IMR-90 (cell line): Measurements from ENCODE around the gene HRH4. TPM values are rescaled to one million over a fixed set of nuclear protein-coding genes. Genes with fewer than 3 reads are reported as not detected.

ENCODE experiments used
- ATAC-seq: fragments of 200-7000 bp; cut with Tn5 transposase; 2 replicates; pipeline ENCODE4 v1.9.1; 2020; ENCODE audit warnings: low read depth, mild to moderate bottlenecking, moderate library complexity
- BruUV-seq: library from RNA; stranded (reverse); fragments of 400-500 nt; replicated peaks from 2 replicates; lab custom pipeline; 2021; lab: Mats Ljungman, UMichigan
- CTCF ChIA-PET: fragments of 300-600 bp; formaldehyde crosslinking; extraction: SDS; loops from one replicate; lab custom pipeline; 2021; ENCODE audit warnings: antibody characterized with exemption; lab: Yijun Ruan, JAX
- POLR2A ChIA-PET: fragments of 300-600 bp; sonication (Branson Sonifier 250); formaldehyde crosslinking; loops from one replicate; lab custom pipeline; 2022; ENCODE audit warnings: antibody characterized with exemption; ENCODE audit not compliant: unreplicated experiment; lab: Charles Lee
- DNase-seq: peaks from one replicate; pipeline ENCODE4 v3.0.0; 2013
- H2AFZ ChIP-seq: replicated peaks from 2 replicates; pipeline ENCODE3; 2013; ENCODE audit warnings: low read length, mild to moderate bottlenecking; ENCODE audit not compliant: poor library complexity
- H2AK5ac ChIP-seq: 2 replicates; pipeline ENCODE4 v1.6.1; 2013; ENCODE audit warnings: low read depth, low read length, inconsistent platforms
- H2AK9ac ChIP-seq: replicated peaks from 2 replicates; pipeline ENCODE3; 2013; ENCODE audit warnings: mild to moderate bottlenecking, low read depth, low read length, moderate library complexity; ENCODE audit not compliant: poor library complexity
- H2BK120ac ChIP-seq: 2 replicates; pipeline ENCODE4 v1.6.1; 2013; ENCODE audit warnings: low read depth, low read length, inconsistent platforms
- H2BK15ac ChIP-seq: 3 replicates; pipeline ENCODE4 v1.6.1; 2013; ENCODE audit warnings: low read depth, low read length, inconsistent platforms
- H2BK20ac ChIP-seq: 2 replicates; pipeline ENCODE4 v1.6.1; 2013; ENCODE audit warnings: low read depth, mild to moderate bottlenecking, inconsistent platforms, low read length, moderate library complexity
- H2BK5ac ChIP-seq: 2 replicates; pipeline ENCODE4 v1.6.1; 2013; ENCODE audit warnings: mild to moderate bottlenecking, low read depth, low read length, inconsistent platforms; ENCODE audit not compliant: poor library complexity, severe bottlenecking
- H3K14ac ChIP-seq: replicated peaks from 2 replicates; pipeline ENCODE4 v1.6.1; 2013; ENCODE audit warnings: low read depth, low read length, inconsistent platforms
- H3K18ac ChIP-seq: 2 replicates; pipeline ENCODE4 v1.6.1; 2013; ENCODE audit warnings: low read depth, low read length, control low read depth
- H3K23ac ChIP-seq: 2 replicates; pipeline ENCODE4 v1.6.1; 2013; ENCODE audit warnings: low read depth, low read length, inconsistent platforms
- H3K27ac ChIP-seq: 2 replicates; pipeline ENCODE4 v1.5.1; 2013; ENCODE audit warnings: mild to moderate bottlenecking, control low read depth, low read length; ENCODE audit not compliant: insufficient read depth
- H3K27me3 ChIP-seq: 2 replicates; pipeline ENCODE4 v1.6.1; 2013; ENCODE audit warnings: low read length; ENCODE audit not compliant: control insufficient read depth, insufficient read depth
- H3K36me3 ChIP-seq: 2 replicates; pipeline ENCODE4 v1.6.1; 2013; ENCODE audit warnings: low read length, mixed read lengths; ENCODE audit not compliant: control insufficient read depth, insufficient read depth
- H3K4ac ChIP-seq: 2 replicates; pipeline ENCODE4 v1.6.1; 2013; ENCODE audit warnings: low read depth, low read length, inconsistent platforms
- H3K4me1 ChIP-seq: 2 replicates; pipeline ENCODE4 v1.6.1; 2013; ENCODE audit warnings: low read length, mixed read lengths; ENCODE audit not compliant: control insufficient read depth, insufficient read depth
- H3K4me2 ChIP-seq: 2 replicates; pipeline ENCODE4 v1.6.1; 2013; ENCODE audit warnings: low read depth, mild to moderate bottlenecking, control low read depth, low read length, moderate library complexity
- H3K4me3 ChIP-seq: 2 replicates; pipeline ENCODE4 v1.5.1; 2013; ENCODE audit warnings: low read depth, mild to moderate bottlenecking, control low read depth, low read length, moderate library complexity; ENCODE audit not compliant: insufficient read depth
- H3K56ac ChIP-seq: 2 replicates; pipeline ENCODE4 v1.6.1; 2013; ENCODE audit warnings: low read length, inconsistent platforms; ENCODE audit not compliant: insufficient read depth; ENCODE audit errors: extremely low read depth
- H3K79me1 ChIP-seq, 2 experiments: 2 replicates each; pipeline ENCODE4 v1.6.1; 2013; ENCODE audit warnings: low read length in 2 of 2, inconsistent platforms in 1 of 2, low read depth in 1 of 2
- H3K9ac ChIP-seq: 2 replicates; pipeline ENCODE4 v1.6.1; 2013; ENCODE audit warnings: low read depth, low read length, control low read depth
- H3K9me1 ChIP-seq: 2 replicates; pipeline ENCODE4 v1.6.1; 2013; ENCODE audit warnings: low read length, inconsistent platforms; ENCODE audit not compliant: insufficient read depth
- H3K9me3 ChIP-seq: 2 replicates; pipeline ENCODE4 v1.6.1; 2013; ENCODE audit warnings: low read length; ENCODE audit not compliant: control insufficient read depth, insufficient read depth
- H4K20me1 ChIP-seq: 2 replicates; pipeline ENCODE4 v1.6.1; 2013; ENCODE audit warnings: low read length, inconsistent platforms; ENCODE audit not compliant: insufficient read depth
- H4K5ac ChIP-seq: 2 replicates; pipeline ENCODE4 v1.6.1; 2013; ENCODE audit warnings: mild to moderate bottlenecking, low read depth, low read length, control low read depth
- H4K8ac ChIP-seq, 2 experiments: 2 replicates each; pipeline ENCODE4 v1.6.1; 2013; ENCODE audit warnings: low read depth in 2 of 2, low read length in 2 of 2, control low read depth in 1 of 2, inconsistent platforms in 1 of 2
- H4K91ac ChIP-seq: 2 replicates; pipeline ENCODE4 v1.6.1; 2013; ENCODE audit warnings: low read depth, low read length, inconsistent platforms; ENCODE audit not compliant: insufficient read depth
- CHD1 ChIP-seq: IDR thresholded peaks from 2 replicates; pipeline ENCODE4 v1.6.1; 2012; ENCODE audit warnings: low read depth, low read length, improper control_type of control experiment
- WGBS, 2 experiments: methylation state at CpG; one replicate each; pipeline versions ENCODE4 v1.1.5 to v1.1.7; 2013; ENCODE audit warnings: missing lambda C conversion rate in 2 of 2; ENCODE audit not compliant: insufficient read length in 1 of 2; ENCODE audit errors: extremely low coverage in 2 of 2; 5-methylcytosine and 5-hydroxymethylcytosine counted together
- dilution Hi-C: fragments of 300-500 bp; cut with HindIII; formaldehyde crosslinking; loops from one replicate; pipeline ENCODE4 v1.14.3; 2018; ENCODE audit warnings: low sequenced_read_pairs; ENCODE audit not compliant: unreplicated experiment
- in situ Hi-C: fragments of 300-500 bp; cut with MboI; formaldehyde crosslinking; loops from 3 replicates; pipeline ENCODE4 v1.14.3; 2019; ENCODE audit warnings: low sequenced_read_pairs, inconsistent platforms, mixed read lengths
- intact Hi-C: fragments of 100-400 bp; cut with micrococcal nuclease; formaldehyde crosslinking; loops from 2 replicates; pipeline ENCODE4 v1.10.0; 2022
- polyA plus RNA-seq, 3 experiments: library from polyadenylated mRNA; depleted of rRNA; stranded (reverse); fragments of >200 nt; gene quantifications; 2 replicates each; pipeline ENCODE4 v1.2.3, GENCODE V29; 2012; ENCODE audit warnings: low replicate concordance in 1 of 3
- total RNA-seq: library from RNA; depleted of rRNA; stranded (reverse); fragments of >200 nt; gene quantifications from 2 replicates; pipeline ENCODE4 v1.2.3, GENCODE V29; 2012

The HRH4 gene
- total and polyA plus RNA-seq, 2 of the 4 experiments (the other 2 are of a cell fraction): not detected

DNA sequence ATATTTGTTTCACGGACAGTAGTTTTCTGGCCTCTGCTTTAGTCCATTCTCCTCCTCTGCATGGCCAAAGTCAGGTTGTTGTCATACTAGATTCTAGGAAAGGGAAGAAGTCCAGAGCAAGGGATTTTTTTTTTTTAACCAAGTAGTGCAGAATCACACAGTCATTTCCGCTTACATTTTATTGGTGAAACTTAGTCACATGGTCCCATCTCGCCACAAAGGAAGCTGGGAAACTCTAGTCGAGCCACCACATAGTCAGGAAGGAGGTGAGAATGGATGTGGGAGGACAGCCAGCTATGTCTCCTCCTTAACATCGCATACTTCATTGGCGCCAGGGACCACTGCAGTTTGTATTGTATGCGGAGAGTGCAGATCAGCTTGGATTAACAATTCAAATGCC, 10.4 kb downstream of the HRH4 start:
- BruUV-seq: no TSS peak
- Histone ChIP-seq H2AK9ac (no peak overlapping the region), H2BK15ac (no peak overlapping the region), H3K56ac (no peak overlapping the region), H3K27me3 (peaks cover 2% of the 10 kb centered on the region), H2AK5ac (no peak overlapping the region), H3K27ac (no peak overlapping the region), H3K9me1 (no peaks in the 10 kb centered on the region), H3K4me3 (no peak overlapping the region), H2AFZ (no peak overlapping the region), H2BK20ac (no peak overlapping the region), H4K8ac (no peak overlapping the region), H3K18ac (no peak overlapping the region), H4K20me1 (no peaks in the 10 kb centered on the region), H4K91ac (no peak overlapping the region), H3K79me1 (no peaks in the 10 kb centered on the region), H3K23ac (no peak overlapping the region), H2BK5ac (no peak overlapping the region), H3K4me1 (no peaks in the 10 kb centered on the region), H3K4ac (no peak overlapping the region), H2BK120ac (no peak overlapping the region), H3K9ac (no peak overlapping the region), H3K36me3 (no peaks in the 10 kb centered on the region), H4K5ac (no peak overlapping the region), H3K9me3 (no peaks in the 10 kb centered on the region), H3K4me2 (no peak overlapping the region), H3K14ac (no peak overlapping the region)
- DNase-seq (no peak), ATAC-seq (no peak)
- WGBS, 2 experiments: no CpG with 5 or more reads among the region's 7 CpGs
- no peak for TF ChIP-seq CHD1
- dilution Hi-C loops: no loop called here
- intact Hi-C loops: no loop called here
- ChIA-PET POLR2A (no interaction called here), CTCF (no interaction called here)
- in situ Hi-C loops: no loop called here
